ENCODE results near the gene TSPAN17.

DNA sequence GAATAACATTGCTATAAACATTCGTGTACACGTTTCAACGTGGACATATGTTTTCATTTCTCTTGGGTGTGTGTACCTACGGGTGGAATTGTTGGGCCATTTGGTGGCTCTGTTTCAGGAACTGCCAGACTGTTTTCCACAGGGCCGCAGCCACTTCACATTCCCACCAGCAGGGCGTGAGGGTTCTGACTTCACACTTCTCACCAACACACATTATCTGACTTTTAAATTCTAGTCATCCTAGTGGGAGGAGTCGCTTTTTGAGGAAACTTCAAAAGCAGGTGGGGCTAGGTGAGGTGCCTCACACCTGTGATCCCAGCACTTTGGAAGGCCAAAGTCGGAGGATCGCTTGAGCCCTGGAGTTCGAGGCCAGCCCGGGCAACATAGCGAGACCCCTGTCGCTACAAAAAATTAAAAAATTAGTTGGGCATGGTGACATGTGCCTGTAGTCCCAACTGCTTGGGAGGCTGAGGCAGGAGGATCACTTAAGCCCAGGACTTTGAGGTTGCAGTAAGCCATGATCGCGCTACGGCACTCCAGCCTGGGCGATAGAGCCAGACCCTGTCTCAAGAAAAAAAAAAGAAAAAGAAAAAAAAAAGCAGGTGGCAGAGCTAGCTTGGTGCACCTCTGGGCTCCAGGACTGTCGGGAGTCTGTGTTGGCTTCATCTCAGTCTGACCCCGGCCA, 28.5 kb downstream of the TSPAN17 start:
- TF ChIP-seq, protein P1, sequence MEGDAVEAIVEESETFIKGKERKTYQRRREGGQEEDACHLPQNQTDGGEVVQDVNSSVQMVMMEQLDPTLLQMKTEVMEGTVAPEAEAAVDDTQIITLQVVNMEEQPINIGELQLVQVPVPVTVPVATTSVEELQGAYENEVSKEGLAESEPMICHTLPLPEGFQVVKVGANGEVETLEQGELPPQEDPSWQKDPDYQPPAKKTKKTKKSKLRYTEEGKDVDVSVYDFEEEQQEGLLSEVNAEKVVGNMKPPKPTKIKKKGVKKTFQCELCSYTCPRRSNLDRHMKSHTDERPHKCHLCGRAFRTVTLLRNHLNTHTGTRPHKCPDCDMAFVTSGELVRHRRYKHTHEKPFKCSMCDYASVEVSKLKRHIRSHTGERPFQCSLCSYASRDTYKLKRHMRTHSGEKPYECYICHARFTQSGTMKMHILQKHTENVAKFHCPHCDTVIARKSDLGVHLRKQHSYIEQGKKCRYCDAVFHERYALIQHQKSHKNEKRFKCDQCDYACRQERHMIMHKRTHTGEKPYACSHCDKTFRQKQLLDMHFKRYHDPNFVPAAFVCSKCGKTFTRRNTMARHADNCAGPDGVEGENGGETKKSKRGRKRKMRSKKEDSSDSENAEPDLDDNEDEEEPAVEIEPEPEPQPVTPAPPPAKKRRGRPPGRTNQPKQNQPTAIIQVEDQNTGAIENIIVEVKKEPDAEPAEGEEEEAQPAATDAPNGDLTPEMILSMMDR (IDR thresholded peaks at IDR 0.05): no peak
- TF ChIP-seq POLR2A (IDR thresholded peaks at IDR 0.05): no peak
